ENCODE measurements around the gene AAK1.
"Not testable (repeated sequence)": the region's sequence is repeated elsewhere in the genome, so short reads cannot be mapped to it uniquely, and the experiment has no call there.

The AAK1 gene

DNA sequence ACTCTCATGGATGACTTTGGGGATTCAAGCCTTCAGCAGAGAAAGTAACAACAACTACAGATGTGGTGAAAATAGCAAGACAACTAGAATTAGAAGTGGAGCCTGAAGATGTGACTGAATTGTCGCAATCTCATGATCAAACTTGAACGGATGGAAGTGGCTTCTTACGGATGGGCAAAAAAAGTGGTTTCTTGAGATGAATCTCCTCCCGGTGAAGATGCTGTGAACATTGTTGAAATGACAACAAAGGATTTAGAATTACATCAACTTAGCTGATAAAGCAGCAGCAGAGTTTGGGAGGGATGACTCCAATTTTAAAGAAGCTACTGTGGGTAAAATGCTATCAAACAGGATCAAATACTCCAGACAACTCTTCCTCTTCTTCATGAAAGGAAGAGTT is 43.1 kb downstream of the AAK1 start:
- no peak for DNase-seq (ENCODE audit: low spot score)

- no peak for DNase-seq (ENCODE audit: low spot score)
These were observed 45.5 kb downstream of the AAK1 start for GRCh38 chr2:69597843-69598610.

GRCh38 chr2:69597105-69597504 is 46.4 kb downstream of the AAK1 start:
- DNase-seq (ENCODE audit: low spot score), result no peak

GRCh38 chr2:69594341-69594740 is 49.2 kb downstream of the AAK1 start:
- DNase-seq (ENCODE audit: low spot score), result no peak

GRCh38 chr2:69592511-69592910 is 51.0 kb downstream of the AAK1 start:
- DNase-seq (ENCODE audit: low spot score), result no peak

DNA sequence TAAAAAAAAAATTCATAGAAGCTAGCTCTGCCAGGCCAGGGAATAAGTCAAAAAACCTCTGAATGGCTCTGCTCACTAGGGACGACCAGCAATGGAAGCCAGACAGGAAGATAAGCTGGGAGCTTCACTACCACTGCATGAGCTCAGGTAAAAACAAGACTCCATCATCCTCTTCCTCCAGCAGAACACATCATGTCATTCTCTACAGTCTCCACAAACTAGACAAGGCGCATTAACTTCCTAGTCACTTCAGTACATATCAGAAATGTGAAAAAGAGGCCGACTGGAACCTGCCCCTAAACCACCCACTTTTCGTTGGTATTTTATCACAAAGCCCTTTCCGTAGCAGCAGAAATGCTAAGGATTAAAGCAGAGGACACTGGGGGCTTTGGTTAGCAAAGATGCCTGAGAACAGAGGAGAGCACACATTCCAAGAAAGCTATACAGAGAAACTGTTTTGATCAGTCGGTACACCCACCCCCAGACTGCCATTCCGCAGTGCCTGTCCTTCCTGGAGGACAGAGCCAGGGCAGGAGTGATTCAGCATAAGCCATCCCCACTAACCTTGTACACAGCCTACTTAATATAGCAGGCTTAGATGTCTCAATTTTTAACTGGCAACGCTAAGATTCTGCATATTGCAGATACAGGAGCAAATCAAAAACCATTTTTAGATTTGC is 53.4 kb downstream of the AAK1 start:
- no peak for DNase-seq (ENCODE audit: low spot score)

- no peak for DNase-seq (ENCODE audit: low spot score)
These were observed 54.6 kb downstream of the AAK1 start for GRCh38 chr2:69588945-69589344.

DNA sequence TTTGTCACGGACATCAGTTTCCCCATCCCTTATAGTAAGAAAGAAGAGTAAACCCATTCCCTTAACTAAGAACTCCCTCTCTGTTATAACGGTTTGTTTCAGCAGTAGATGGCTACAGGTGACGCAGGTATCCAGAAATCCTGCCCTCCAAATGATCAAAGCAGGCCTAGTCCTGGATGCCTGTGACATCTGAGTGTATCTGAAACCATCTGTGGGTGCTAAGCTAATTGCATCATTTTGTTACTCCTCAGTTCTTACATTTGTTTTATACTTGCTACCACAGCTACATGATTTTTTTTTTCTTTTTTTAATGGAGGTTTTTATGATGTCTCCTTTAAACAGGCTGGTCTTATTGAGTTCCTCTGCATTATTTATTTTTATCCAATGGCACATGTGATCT is 55.1 kb downstream of the AAK1 start:
- no peak for DNase-seq (ENCODE audit: low spot score)

DNA sequence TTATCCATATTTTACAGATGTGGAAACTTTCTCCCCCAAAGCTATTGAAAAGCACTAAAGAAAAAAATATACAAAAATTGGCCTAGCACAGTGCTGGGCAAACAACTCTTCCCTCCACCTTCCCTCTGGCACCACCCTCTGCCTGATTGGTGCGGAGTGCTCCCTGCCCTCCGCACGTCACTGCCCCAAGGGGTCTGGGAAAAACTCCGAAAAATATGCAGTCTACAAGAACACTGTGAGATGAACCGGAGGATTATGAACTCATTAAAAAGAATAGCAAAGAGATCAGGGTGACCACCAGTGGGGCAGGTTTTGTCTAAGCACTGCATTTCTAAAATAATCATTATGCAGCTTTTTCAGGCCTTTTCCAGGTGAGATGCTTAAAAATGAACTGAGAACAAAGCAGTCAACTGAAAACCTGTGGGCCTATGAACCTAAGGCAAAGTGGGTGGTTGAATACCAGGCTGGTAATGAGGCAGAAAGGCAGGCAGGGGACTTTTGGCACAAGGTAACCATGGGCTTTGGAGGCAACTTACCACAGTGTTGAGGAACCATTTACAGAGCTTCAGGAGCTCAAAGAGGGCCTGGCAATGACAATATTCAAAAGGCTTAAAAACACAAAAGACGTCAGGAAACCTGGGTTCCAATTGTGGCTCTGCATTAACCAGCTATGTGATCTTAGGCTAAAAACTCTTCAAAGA is 57.5 kb downstream of the AAK1 start:
- no peak for DNase-seq (ENCODE audit: low spot score)

GRCh38 chr2:69584127-69584889 is 59.2 kb downstream of the AAK1 start:
- DNase-seq (ENCODE audit: low spot score), result no peak

DNA sequence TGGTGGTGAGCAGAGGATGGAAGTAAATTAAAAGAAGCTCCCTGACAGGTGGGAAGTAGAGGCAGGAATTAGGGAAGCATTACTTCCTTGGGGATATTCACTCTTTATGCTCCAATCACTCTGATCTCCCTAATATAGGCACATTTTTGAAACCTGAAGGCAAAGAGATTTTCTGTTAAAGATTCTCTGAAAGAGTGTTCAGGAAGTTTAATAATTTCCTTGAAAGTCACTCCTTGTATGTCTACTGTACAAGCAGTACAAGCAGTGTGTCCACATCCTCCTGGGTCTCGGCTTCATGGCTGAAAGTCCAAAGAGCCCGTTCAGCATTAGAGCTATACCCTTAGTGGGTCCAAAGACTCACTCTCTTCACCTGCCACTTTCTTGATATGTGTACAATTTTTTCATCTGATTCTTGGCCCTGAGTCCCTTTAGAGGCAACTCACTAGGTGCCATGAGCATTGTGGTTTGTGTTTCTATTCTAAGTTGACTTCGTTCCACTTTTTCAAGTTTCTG is 60.2 kb downstream of the AAK1 start:
- DNase-seq (ENCODE audit: low spot score), result no peak

DNA sequence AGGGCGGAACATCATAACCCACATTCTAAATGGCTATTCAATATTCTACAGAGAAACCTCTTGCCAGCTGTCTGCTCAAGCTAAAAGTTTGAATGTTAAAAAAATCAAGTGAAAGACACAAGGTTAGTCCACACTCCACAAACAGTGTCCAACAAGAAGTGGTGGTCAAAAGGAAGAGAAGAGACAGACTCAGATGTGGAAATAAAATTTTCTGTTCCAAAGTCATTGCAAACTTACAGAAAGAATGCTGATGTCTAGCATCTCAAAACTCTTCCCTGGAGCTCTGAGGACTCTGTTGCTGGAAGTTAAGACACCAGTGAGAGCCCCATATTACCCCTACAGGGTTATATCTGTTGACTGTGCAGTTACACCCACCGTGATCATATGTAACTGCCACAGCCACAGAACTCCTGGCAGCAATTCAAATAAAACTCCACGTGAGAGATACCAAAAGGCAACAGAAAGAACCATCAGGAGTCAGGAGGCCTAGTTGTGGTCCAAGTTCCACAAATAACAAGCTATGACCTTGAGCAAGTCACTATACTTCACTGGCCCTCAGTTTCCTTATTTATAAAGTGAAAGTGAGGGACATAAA is 60.9 kb downstream of the AAK1 start:
- DNase-seq (ENCODE audit: low spot score), result no peak

GRCh38 chr2:69581774-69582581 is 61.6 kb downstream of the AAK1 start:
- DNase-seq (ENCODE audit: low spot score), result no peak

DNA sequence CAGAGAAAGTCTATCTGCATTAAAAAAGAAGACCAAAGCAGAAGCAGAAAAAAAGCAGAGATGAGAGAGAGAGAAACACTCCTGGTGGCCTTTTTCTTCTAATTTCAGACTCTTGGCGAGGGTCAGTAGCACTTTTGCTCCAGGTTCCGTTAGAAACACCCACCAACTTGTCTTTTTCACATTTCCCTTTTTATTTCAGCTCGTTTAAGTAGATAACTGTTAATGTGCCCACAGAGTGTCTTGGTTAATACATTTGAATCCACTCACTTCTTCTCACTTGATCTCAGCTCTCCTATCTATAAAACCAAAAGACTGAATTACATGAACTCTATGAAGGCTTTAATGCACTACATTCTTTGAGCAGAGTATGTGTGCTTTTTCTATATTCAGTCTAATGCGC is 63.1 kb downstream of the AAK1 start:
- no peak for DNase-seq (ENCODE audit: low spot score)

DNA sequence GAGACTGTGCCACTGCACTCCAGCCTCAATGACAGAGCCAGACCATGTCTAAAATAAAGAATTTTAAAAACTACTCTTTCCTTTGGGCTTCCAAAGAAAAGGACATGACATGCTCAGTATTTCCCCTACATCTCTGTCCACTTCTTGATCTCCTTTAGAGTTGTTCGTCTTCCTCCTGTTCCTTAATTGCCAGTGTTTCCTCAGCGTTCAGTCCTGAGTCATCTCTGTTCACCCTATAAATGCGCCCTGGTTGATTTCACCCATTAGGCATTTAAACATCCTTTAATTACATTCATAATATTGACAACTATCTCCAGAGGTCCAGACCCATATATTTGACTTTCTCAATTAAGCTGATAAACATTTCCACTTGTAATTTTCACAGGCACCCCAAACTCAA is 64.0 kb downstream of the AAK1 start:
- DNase-seq (ENCODE audit: low spot score), result no peak

DNA sequence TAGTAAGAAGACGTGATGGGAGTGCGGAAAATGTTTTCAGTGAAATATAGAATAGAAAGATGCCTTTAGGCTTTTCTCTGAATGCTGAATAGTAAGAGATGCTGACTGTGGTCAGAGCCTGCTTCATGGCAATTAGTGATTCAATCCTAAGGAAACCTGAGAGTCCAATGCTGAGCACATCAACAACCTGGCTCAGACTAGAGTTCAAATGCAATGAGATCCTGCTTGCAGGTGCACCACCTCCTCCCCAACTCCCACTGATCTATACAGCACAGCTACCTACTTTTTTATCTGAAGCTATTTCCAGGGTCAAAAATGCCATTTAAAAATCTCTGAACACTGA is 65.4 kb downstream of the AAK1 start:
- DNase-seq (ENCODE audit: low spot score), result no peak

DNA sequence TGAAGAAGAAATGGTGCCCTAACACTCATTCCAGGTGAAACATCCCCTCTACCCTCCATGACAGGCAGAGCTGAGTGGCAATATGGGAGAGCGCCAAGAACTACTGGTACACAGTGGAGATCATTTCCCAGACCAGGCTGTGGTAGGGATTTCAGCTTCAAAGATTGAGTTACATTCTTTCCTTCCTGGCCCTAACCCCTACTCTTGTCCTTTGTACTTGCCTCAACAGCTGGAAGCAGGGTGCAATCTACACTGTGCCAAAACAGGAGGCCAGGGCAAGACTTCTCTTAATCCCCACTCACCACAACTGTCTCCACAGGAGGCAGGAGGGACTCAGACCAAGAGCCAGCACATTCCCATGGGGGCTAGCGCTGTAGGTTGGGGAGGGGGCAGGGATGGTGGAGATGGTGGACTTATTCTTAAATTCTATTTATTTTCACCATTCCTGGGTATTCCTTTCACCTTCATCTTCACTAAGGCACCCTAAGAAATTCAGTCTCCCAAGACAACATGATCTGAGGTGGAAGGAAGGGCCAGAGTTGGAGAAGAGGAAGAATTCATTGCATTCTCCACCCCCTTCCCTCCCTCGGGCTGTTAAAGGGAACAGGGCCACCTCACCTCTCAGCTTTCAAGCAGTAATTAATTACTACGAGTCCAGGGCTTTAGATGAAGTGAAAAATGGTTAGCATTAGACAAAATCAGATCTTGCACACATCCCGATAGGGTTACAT is 65.9 kb downstream of the AAK1 start:
- DNase-seq (ENCODE audit: low spot score), result no peak

- no peak for DNase-seq (ENCODE audit: low spot score)
These were observed 66.7 kb downstream of the AAK1 start for GRCh38 chr2:69576880-69577279.

DNA sequence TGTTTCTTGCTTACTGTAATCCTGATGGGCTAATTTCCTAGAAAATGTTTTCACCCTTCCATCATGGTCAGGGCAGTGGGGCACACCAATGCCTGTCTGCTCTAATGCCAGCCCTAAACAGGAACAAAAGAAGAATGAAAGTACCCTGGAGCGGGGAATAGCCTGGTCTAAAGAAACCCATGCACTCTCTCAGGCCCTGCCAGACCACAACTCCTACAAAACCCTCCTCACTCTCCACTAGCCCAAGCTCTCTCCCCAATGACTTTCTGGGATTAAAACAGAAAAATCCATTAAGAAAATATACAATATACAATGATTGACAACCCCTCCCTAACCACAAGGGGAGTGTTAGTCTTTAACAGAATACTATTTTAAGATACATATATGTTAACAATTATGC is 67.6 kb downstream of the AAK1 start:
- no peak for DNase-seq (ENCODE audit: low spot score)

DNA sequence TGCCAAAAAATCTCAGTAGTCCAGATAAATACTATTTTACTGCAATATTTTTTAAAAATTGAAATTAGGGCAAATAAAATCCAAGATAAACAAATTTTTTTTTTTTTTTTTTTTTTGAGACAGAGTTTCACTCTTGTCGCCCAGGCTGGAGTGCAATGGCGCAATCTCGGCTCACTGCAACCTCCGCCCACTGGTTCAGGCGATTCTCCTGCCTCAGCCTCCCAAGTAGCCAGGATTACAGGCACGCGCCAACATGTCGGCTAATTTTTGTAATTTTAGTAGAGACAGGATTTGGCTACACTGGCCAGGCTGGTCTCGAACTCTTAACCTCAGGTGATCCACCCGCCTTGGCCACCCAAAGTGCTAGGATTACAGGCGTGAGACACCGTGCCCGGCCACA is 68.2 kb downstream of the AAK1 start:
- not testable (repeated sequence) for DNase-seq (ENCODE audit: low spot score)
